ENCODE data around the gene BHLHA15. TPM values are rescaled to one million over a fixed set of nuclear protein-coding genes. Genes with fewer than 3 reads are reported as not detected.
A peak's percentile ranks its signal among the peaks of the same experiment; 100 is the strongest.

The BHLHA15 gene
- total and polyA plus RNA-seq, 9 of the 15 experiments (the other 6 are each of a cell fraction or from before 2014, with no cell fraction given), result 0.22 to 2.0 (median 1.1) TPM; not detected in 4

GRCh38 chr7:98250789-98251188, 39.5 kb downstream of the BHLHA15 start (continued):
- TF ChIP-seq CTCF (IDR thresholded peaks at IDR 0.05 in 2 of 3, conservative IDR thresholded peaks at IDR 0.05 in 1 of 3; ENCODE audit: insufficient read depth in 2 of 3, low read depth in 1 of 3, low read length in 3 of 3) (peak in 1 of 3 experiments; percentile 10; a peak in 1 of 6 replicates), EHMT2 (IDR thresholded peaks at IDR 0.05) (no peak), SP1 (CRISPR knock-in tag; IDR thresholded peaks at IDR 0.05) (no peak), FIP1L1 (IDR thresholded peaks at IDR 0.05; ENCODE audit: low read depth, low read length, poor library complexity, severe bottlenecking) (no peak), ETV1 (tag; conservative IDR thresholded peaks at IDR 0.05; ENCODE audit: low read depth) (0 out of 2 replicates have a peak, but pooled peaks have one; percentile 11), HCFC1 (IDR thresholded peaks at IDR 0.05; ENCODE audit: low read depth, low read length) (no peak)

- Histone ChIP-seq H3K4me3 (peak overlapping the region; percentile 87), H3K36me3 (ENCODE audit: control insufficient read depth, insufficient read depth, low read length) (no peaks in the 10 kb centered on the region), H2AFZ (ENCODE audit: low read depth, low read length) (peak overlapping the region; percentile 92), H3K9ac (ENCODE audit: insufficient read depth in 1 of 2, low read depth in 2 of 2, low read length in 2 of 2) (peak overlapping the region; percentile 68 to 89), H4K20me1 (replicated peaks; ENCODE audit: control insufficient read depth, insufficient read depth, low read length) (no peaks in the 10 kb centered on the region), H3K79me2 (ENCODE audit: control insufficient read depth, insufficient read depth, low read length) (peaks cover 21% of the 10 kb centered on the region), H3K9me3 (replicated peaks; ENCODE audit: control insufficient read depth, insufficient read depth, low read depth, low read length) (no peaks in the 10 kb centered on the region), H3K9me1 (ENCODE audit: control insufficient read depth, insufficient read depth, low read length) (no peaks in the 10 kb centered on the region), H3K27me3 (ENCODE audit: control insufficient read depth in 2 of 2, insufficient read depth in 2 of 2, low read length in 2 of 2) (no peaks in the 10 kb centered on the region), H3K27ac (ENCODE audit: extremely low read depth, low read depth, low read length) (peak overlapping the region; percentile 46; the same call in 1 of the 3 replicates), H3K4me1 (replicated peaks in 1 of 2; ENCODE audit: control insufficient read depth in 2 of 2, insufficient read depth in 2 of 2, low read length in 2 of 2) (peaks cover 10 to 22% of the 10 kb centered on the region in 2 experiments; a peak in 4 of 5 replicates), H3K4me2 (ENCODE audit: insufficient read depth, low read length) (peak overlapping the region; percentile 91)
- FAIRE-seq (no peak), ATAC-seq (no peak; the same call in 2 of the 3 replicates), DNase-seq (ENCODE audit: extremely low read depth in 1 of 4, low spot score in 3 of 4) (no peak)
- TF ChIP-seq USF1 (CRISPR knock-in tag; IDR thresholded peaks at IDR 0.05) (no peak), NCOR1 (IDR thresholded peaks at IDR 0.05) (no peak), ZNF121 (CRISPR knock-in tag; conservative IDR thresholded peaks at IDR 0.05) (no peak)
- POLR2A ChIA-PET, result no interaction called here
- BruUV-seq (replicated peaks), result no TSS peak
- WGBS (ENCODE audit: insufficient coverage, low coverage, missing lambda C conversion rate), result 34% methylated on average over 8 of the region's 9 CpGs
- CTCF ChIA-PET (ENCODE audit: low intra/inter-chr PET ratio), result no interaction called here
- in situ Hi-C loops (cut with MboI) (no loop called here), intact Hi-C loops (cut with micrococcal nuclease) (no loop called here)
Observed at GRCh38 chr7:98251231-98251600, 40.0 kb downstream of the BHLHA15 start.

Data from K562 (cell line).